Measurements from ENCODE around the gene CCDC33.

CCDC33 gene

DNA sequence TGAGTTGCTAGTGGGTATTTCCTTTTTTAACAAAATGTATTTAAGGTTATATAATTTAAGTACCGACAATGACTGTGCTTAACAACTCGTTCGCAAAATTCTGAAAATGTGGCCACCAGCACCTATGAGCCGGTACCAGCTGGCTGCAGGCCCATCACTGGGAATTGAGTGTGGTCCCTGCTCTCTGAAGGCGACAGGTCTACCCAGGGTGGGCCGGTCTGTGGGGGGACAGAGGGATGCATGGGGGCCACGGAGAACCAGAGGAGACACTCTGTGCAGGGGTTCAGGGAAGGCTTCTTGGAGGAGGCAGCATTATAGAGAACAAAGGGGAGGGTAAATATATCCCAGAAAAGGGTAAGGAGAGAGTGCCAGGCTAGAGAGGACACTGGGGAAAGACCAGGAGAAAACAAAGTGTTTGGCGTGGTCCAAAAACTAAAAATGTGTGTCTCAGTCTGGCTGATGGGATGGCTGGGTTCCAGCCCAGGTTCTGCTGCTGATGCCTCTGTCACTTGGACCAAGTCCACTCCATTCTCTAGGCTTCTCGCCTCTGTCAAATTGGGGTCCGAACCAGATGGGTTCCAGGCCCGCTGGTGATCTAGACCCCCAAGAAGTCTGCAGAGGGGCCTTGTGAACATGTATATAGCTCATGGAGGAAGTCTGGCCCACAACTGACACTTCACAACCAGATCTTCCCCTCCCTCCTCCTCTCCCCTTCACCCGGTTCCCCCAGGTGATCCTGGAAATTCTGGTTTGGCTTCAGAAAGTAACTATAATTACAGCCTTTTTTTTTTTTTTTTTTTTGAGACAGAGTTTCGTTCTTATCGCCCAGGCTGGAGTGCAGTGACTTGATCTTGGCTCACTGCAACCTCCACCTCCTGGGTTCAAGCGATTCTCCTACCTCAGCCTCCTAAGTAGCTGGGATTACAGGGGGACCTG is 142.0 kb downstream of the CCDC33 start:
- in situ Hi-C loops (cut with MboI; ENCODE audit: low sequenced_read_pairs) = no loop called here

DNA sequence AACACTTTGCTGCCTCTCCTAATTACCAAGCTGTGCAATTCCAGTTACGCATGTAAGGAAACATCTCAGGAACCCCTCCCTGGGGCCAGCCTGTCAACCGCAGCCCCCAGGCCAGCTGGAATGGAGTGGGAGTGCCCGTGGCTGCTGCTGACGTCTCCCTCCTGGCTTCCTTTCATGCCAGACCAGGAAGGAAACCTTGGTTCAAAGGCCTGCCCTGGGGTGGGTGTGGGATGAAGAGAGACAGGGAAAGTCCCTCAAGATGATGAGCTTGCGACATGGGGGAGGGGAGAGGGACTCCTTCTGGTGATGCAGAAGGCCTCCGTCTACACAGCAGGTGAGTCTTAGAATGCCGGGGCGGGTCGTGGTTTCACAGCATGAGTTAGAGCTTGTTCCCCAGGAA is 142.7 kb downstream of the CCDC33 start:
- in situ Hi-C loops (cut with MboI; ENCODE audit: low sequenced_read_pairs) = no loop called here

DNA sequence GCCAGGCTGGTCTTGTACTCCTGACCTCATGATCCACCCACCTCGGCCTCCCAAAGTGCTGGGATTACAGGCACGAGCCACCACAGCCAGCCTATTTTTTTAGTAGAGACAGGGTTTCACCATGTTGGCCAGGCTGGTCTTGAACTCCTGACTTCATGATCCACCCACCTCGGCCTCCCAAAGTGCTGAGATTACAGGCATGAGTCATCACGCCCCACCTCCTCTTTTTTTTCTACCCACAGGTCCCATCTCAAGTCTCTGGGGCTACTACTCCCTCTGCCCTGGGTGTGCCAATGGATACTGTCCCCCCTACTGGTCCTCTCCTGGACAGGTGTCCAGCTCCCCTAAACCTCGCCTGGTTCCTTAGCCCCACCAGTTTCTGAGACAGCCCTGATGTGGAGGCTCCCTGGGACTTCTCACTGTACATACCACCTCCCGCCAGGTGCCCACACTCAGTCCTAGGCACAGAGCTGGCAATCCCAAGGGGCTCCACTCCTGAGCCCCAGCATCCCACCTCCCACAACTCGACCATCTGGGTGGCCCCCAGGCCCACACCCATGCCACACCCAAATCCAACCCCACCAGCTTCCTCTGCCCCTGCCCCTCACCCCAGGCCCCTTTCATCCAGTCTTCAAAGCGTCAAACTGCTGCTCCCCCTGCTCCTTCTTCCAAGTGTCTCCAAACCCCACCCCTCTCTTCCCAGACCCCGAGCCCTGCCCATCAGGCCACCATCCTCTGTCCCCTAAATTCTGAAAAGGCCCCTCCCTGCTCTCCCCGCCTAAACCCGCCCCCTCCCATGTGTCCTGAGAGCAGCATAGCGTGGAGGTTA is 144.4 kb downstream of the CCDC33 start:
- in situ Hi-C loops (cut with MboI; ENCODE audit: low sequenced_read_pairs) = no loop called here

DNA sequence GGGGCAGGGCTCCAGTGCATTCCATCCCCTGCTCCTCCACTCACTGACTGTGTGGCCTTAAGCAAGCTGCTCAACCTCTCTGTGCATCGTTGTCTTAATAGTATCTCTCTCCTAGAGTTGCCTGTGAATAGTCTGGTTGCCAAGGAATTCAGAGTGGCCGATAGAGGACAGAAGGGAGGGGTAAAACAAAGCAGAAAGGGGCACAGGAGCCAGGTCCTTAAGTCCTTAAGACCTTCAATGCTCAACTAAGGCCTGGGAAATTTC is 145.0 kb downstream of the CCDC33 start:
- in situ Hi-C loops (cut with MboI; ENCODE audit: low sequenced_read_pairs) = no loop called here

DNA sequence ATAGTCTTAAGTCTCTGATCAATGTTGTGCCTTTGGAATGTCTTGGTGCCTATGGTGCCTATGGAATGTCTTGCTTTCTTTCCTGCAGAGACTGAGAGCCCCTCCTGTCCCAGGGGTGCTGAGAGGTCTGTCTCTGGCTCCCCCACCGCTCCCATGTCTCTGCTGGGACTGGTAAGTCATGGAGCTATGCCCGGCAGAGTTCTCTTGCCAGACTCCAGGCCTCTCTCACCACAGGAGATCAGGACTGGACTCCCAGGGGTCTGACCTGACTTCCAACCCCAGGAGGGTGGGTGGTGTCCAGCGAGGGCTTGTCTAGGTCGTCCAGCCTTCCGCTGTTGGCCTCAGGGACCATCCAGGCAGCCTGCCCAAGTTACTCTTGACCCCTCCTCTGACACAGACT is 145.4 kb downstream of the CCDC33 start:
- in situ Hi-C loops (cut with MboI; ENCODE audit: low sequenced_read_pairs) = no loop called here

DNA sequence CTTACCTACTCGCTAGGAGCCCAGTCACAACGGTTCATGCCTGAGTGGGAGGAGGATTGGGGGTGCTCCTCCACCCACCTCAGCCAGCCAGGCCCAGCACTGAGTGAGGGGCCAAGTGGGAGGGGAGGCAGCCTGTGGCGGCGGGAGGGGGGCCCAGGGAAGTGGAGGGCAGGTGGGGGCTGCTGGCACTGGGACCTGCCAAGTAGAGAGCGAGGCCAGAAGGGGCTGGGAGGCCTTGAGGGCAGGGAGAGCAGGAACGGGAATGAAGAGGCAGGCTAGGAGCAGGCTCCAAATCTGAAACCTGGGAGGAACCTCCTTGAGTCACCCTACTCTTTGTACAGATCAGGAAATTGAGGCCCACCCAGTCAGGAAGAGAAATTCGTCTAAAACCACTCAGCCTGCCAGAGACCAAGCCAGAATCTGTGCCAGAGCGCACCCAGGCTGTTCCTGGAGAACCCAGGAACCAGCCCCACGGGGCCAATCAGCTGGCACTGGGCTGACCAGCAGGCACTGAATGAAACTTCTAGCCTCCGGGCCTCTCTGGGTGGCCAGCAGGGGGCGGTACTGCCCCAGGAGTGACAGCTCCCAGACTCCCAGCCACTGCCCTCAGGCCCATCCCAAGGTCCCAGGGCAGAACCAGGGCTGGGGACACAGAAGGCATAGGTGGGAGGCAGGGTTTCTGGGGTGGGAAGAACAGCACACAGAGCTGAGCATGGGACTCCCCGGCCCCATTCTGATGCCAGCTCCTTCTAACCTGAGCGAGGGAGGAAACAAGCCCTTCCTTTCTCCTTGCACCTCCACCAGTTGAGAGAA is 146.1 kb downstream of the CCDC33 start:
- in situ Hi-C loops (cut with MboI; ENCODE audit: low sequenced_read_pairs) = no loop called here

DNA sequence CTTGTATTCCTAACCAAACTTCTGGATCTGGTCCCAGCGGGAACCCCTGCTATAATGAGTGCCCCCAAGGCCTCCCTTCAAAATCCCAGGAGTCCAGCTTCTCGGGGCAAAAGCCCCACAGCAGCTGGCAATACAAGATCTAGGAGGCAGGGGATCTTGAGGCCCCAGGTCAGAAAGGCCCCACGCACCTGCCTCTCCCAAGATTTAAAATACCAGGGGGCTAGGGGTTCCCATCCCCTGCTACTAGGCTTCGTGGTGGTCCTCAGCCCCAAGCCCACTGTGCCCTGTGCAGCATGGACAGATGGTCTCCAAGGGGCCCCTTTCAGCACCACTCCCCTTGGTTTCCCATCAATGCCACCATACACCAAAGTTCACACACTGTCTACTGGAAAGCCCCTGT is 147.2 kb downstream of the CCDC33 start:
- in situ Hi-C loops (cut with MboI; ENCODE audit: low sequenced_read_pairs) = no loop called here

DNA sequence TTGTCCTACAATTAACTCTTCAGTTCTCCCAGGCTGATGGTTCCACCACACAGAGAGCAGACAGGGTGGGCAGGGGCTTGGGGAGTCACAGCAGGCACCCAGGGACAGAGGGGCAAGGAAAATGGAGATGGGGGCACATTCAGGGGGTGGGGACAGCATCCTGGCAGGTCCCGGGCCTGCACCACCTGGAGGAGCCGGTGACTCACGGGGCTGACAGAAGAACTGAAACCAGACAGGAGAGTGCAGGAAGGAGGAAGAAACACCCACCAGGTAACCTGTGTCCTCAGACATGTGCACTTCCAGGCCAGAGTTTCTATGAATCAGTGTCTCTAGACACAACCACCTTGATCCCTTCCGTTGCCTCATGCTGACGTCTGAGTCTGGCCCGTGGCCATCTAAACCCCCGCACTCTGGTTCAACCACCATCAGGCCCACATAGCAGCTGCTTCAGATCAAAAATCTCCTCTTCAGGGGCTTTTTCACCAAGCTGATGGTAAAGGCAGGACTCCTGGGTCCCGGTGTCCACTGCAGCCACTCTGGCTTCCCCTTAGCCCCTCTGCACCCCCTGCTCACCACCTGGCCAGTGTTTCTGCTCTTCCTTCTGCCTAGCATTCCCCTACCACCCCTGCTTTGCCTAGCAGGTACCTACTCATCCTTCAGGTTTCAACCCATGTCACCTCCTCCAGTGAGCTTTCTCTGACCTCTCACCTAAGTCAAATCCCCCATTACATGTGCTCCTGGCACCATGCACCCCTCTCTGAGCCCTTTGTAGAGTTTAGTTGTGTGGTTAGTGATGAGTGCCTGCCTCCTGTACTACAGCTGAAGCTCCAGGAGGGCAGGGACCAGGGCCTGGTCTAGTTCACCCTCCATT is 147.8 kb downstream of the CCDC33 start:
- in situ Hi-C loops (cut with MboI; ENCODE audit: low sequenced_read_pairs) = no loop called here

DNA sequence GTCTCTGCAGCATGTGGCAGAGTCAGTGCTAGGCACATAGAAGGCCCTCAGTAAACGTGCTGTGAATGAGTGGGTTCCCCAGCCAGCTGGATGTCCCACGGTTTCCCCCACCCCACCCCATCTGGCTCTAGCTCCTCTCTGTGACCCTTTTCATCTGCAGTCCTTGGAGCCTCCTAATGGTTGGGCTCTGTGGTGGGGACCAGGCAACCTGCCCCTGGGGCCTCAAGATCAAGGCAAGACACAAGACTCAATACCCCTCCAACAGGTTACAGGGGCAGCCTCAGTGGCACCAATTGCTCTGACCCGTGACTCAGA is 148.4 kb downstream of the CCDC33 start:
- in situ Hi-C loops (cut with MboI; ENCODE audit: low sequenced_read_pairs) = no loop called here

DNA sequence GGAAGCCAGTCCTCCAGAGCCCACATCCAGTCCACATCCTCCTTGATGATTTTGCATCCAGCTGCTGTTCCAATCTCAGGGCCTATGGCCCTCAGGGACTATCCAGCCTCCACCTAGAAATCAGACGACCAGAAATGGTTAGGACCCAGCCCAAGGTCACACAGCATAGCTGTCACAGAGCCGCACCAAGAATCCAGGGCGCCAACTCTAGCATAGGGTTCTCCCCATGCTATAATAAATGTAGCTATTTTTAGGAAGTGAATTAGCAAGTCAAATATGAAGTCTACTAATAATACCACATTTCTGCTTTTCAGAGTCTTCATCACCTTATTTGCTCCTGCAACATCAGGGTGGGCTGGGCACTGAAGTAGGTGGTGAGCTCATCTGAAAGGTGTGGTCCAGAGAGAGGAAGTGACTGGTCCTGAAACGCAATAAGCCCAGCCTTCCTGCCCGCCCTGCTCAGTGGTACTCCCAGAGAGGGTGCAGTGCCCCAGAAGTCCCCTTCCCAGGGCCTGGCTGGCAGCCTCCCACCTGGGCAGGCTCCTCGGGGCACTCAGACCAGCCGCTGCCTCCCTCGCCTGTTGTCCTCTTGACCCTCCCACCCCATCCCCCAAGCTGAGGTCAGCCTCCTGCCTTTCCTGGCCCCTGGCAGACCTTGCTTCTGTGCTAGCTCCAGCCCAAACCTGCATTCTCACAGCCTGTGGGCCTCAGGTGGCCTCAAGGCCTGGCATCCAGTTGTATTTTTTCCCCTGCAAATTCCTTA is 148.9 kb downstream of the CCDC33 start:
- in situ Hi-C loops (cut with MboI; ENCODE audit: low sequenced_read_pairs) = no loop called here

DNA sequence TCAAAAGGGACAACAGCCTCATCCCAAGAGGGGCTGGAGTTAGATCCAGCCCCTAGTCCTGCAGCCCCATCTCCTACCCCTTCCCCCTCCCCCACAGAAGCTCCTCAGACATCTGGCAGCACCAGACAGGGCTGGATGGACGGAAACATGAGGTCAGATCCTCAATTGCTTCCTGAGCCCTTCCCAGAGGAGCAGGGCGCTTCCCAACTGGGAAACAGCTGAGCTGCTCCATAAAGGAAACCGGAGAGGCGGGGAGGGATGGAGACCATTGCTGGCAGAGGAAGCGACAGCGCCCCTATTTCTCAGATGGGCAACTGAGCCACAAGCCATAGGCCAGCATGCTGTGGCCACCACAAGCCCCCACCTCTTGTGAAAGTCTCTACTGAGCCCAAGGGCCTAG is 149.6 kb downstream of the CCDC33 start:
- in situ Hi-C loops (cut with MboI; ENCODE audit: low sequenced_read_pairs) = no loop called here
